HEK293 (cell line): ENCODE data around the gene CAT.

Experiments
- CTCF ChIA-PET: fragments of 350-600 bp; formaldehyde crosslinking; extraction: SDS; loops from one replicate; lab custom pipeline; 2021; ENCODE audit warnings: antibody characterized with exemption; lab: Yijun Ruan, JAX
- POLR2A ChIA-PET: fragments of 300-600 bp; formaldehyde crosslinking; extraction: SDS; loops from one replicate; lab custom pipeline; 2020; ENCODE audit warnings: antibody characterized with exemption, inconsistent platforms; lab: Yijun Ruan, JAX
- H3K27ac ChIP-seq: fragments of 200-500 bp; sonication (Bioruptor generic); 2 replicates; pipeline ENCODE4 v1.5.1; 2014; ENCODE audit warnings: low read depth, low read length, control low read depth, inconsistent platforms; ENCODE audit errors: extremely low read depth
- H3K36me3 ChIP-seq, 2 experiments: fragments of 200-500 bp in 1 of 2; sonication (Bioruptor generic) in 1 of 2; 1 replicate in 1 of 2; 2 replicates in 1 of 2; pipeline ENCODE4 v1.5.1; 2014 to 2017; ENCODE audit warnings: inconsistent platforms in 2 of 2, low read length in 2 of 2; ENCODE audit not compliant: control insufficient read depth in 2 of 2, insufficient read depth in 1 of 2
- H3K4me1 ChIP-seq: fragments of 200-500 bp; sonication (Bioruptor generic); 2 replicates; pipeline ENCODE4 v1.5.1; 2014; ENCODE audit warnings: mild to moderate bottlenecking, low read length, inconsistent platforms; ENCODE audit not compliant: control insufficient read depth, insufficient read depth
- H3K4me3 ChIP-seq: 2 replicates; pipeline ENCODE4 v1.5.1; 2011; ENCODE audit warnings: low read depth, mild to moderate bottlenecking, control low read depth, low read length, moderate library complexity
- H3K9me3 ChIP-seq: fragments of 200-500 bp; sonication (Bioruptor generic); 2 replicates; pipeline ENCODE4 v1.5.1; 2014; ENCODE audit warnings: low read depth, low read length, inconsistent platforms; ENCODE audit not compliant: control insufficient read depth, insufficient read depth
- GLIS1 ChIP-seq: fragments of 450-650 bp; formaldehyde crosslinking; IDR thresholded peaks from 2 replicates; pipeline ENCODE4 v1.5.1; 2016; ENCODE audit warnings: missing biosample characterization, missing genetic modification characterization
- KLF8 ChIP-seq: fragments of 450-650 bp; formaldehyde crosslinking; IDR thresholded peaks from 2 replicates; pipeline ENCODE4 v1.5.1; 2016; ENCODE audit warnings: missing biosample characterization, missing genetic modification characterization
- OVOL3 ChIP-seq: fragments of 450-650 bp; formaldehyde crosslinking; IDR thresholded peaks from 2 replicates; pipeline ENCODE4 v1.5.1; 2016; ENCODE audit warnings: missing biosample characterization, missing genetic modification characterization
- PATZ1 ChIP-seq: fragments of 450-650 bp; formaldehyde crosslinking; IDR thresholded peaks from 2 replicates; pipeline ENCODE4 v1.5.1; 2016; ENCODE audit warnings: missing biosample characterization, missing genetic modification characterization
- SP3 ChIP-seq: fragments of 450-650 bp; formaldehyde crosslinking; IDR thresholded peaks from 2 replicates; pipeline ENCODE4 v1.5.1; 2016; ENCODE audit warnings: missing biosample characterization, missing genetic modification characterization
- SP7 ChIP-seq: fragments of 450-650 bp; formaldehyde crosslinking; IDR thresholded peaks from 2 replicates; pipeline ENCODE4 v1.5.1; 2016; ENCODE audit warnings: missing biosample characterization, missing genetic modification characterization
- ZBTB11 ChIP-seq: fragments of 450-650 bp; formaldehyde crosslinking; conservative IDR thresholded peaks from 2 replicates; pipeline ENCODE4 v1.5.1; 2016; ENCODE audit warnings: low read depth, missing biosample characterization, missing genetic modification characterization
- ZBTB6 ChIP-seq: fragments of 450-650 bp; formaldehyde crosslinking; IDR thresholded peaks from 2 replicates; pipeline ENCODE4 v1.5.1; 2017; ENCODE audit warnings: missing biosample characterization, missing genetic modification characterization
- ZFHX2 ChIP-seq: fragments of 450-650 bp; formaldehyde crosslinking; conservative IDR thresholded peaks from 2 replicates; pipeline ENCODE4 v1.5.1; 2016; ENCODE audit warnings: missing biosample characterization, missing genetic modification characterization
- ZNF148 ChIP-seq: fragments of 450-650 bp; formaldehyde crosslinking; IDR thresholded peaks from 2 replicates; pipeline ENCODE4 v1.5.0; 2017; ENCODE audit warnings: missing biosample characterization, missing genetic modification characterization, borderline replicate concordance
- ZNF155 ChIP-seq: fragments of 450-650 bp; formaldehyde crosslinking; IDR thresholded peaks from 2 replicates; pipeline ENCODE4 v1.5.1; 2016; ENCODE audit warnings: missing biosample characterization, missing genetic modification characterization
- ZNF16 ChIP-seq: fragments of 450-650 bp; formaldehyde crosslinking; IDR thresholded peaks from 2 replicates; pipeline ENCODE4 v1.5.1; 2016; ENCODE audit warnings: low read depth, missing biosample characterization, missing genetic modification characterization
- ZNF214 ChIP-seq: fragments of 450-650 bp; formaldehyde crosslinking; IDR thresholded peaks from 2 replicates; pipeline ENCODE4 v1.5.1; 2017; ENCODE audit warnings: missing biosample characterization, mild to moderate bottlenecking, missing genetic modification characterization, borderline replicate concordance
- ZNF23 ChIP-seq: fragments of 450-650 bp; formaldehyde crosslinking; IDR thresholded peaks from 2 replicates; pipeline ENCODE4 v1.5.1; 2016; ENCODE audit warnings: missing biosample characterization, missing genetic modification characterization, borderline replicate concordance
- ZNF354C ChIP-seq: fragments of 450-650 bp; formaldehyde crosslinking; IDR thresholded peaks from 2 replicates; pipeline ENCODE4 v1.5.1; 2016; ENCODE audit warnings: missing biosample characterization, missing genetic modification characterization, low read depth, borderline replicate concordance
- ZNF362 ChIP-seq: fragments of 450-650 bp; formaldehyde crosslinking; IDR thresholded peaks from 2 replicates; pipeline ENCODE4 v1.5.1; 2016; ENCODE audit warnings: missing biosample characterization, missing genetic modification characterization
- ZNF37A ChIP-seq: fragments of 450-650 bp; IDR thresholded peaks from 2 replicates; pipeline ENCODE4 v1.5.1; 2018; ENCODE audit warnings: missing biosample characterization, missing genetic modification characterization
- ZNF530 ChIP-seq: fragments of 450-650 bp; formaldehyde crosslinking; IDR thresholded peaks from 2 replicates; pipeline ENCODE4 v1.5.1; 2016; ENCODE audit warnings: low read depth, missing biosample characterization, missing genetic modification characterization
- ZNF544 ChIP-seq: fragments of 450-650 bp; formaldehyde crosslinking; IDR thresholded peaks from 2 replicates; pipeline ENCODE4 v1.5.0; 2017; ENCODE audit warnings: missing biosample characterization, missing genetic modification characterization
- ZNF571 ChIP-seq: fragments of 450-650 bp; formaldehyde crosslinking; IDR thresholded peaks from 2 replicates; pipeline ENCODE4 v1.5.0; 2017; ENCODE audit warnings: missing biosample characterization, missing genetic modification characterization
- ZNF580 ChIP-seq: fragments of 450-650 bp; formaldehyde crosslinking; IDR thresholded peaks from 2 replicates; pipeline ENCODE4 v1.5.1; 2016; ENCODE audit warnings: missing biosample characterization, missing genetic modification characterization
- ZNF623 ChIP-seq: fragments of 450-650 bp; formaldehyde crosslinking; IDR thresholded peaks from 2 replicates; pipeline ENCODE4 v1.5.1; 2016; ENCODE audit warnings: missing biosample characterization, missing genetic modification characterization

CAT gene

GRCh38 chr11:34460278-34460677, 21.5 kb downstream of the CAT start:
- no peak overlapping the region for H3K27ac ChIP-seq
- H3K4me1 ChIP-seq, result no peaks in the 10 kb centered on the region
- no peaks in the 10 kb centered on the region for H3K9me3 ChIP-seq
- POLR2A ChIA-PET, result interaction anchor here (0.8 kb wide), 1 partner anchor 22 kb away, joined by 3 read pairs; the partner anchor contains the start of gene CAT
- CTCF ChIA-PET, result interaction anchor here (0.6 kb wide), 2 partner anchors 43 to 92 kb away, joined by 3 to 5 read pairs; no protein-coding TSS in a partner anchor
- no peak overlapping the region for H3K4me3 ChIP-seq
- TF ChIP-seq ZNF354C (tag by site-specific recombination) (no peak), ZNF23 (tag by site-specific recombination) (no peak), ZNF16 (tag by site-specific recombination) (no peak), ZFHX2 (tag by site-specific recombination) (no peak), ZNF580 (tag by site-specific recombination) (no peak), ZNF530 (tag by site-specific recombination) (no peak), ZNF148 (tag by site-specific recombination) (no peak), ZBTB11 (tag by site-specific recombination) (no peak), ZNF544 (tag by site-specific recombination) (no peak), OVOL3 (no peak), ZNF623 (no peak), ZBTB6 (tag by site-specific recombination) (no peak), ZNF155 (tag by site-specific recombination) (no peak), GLIS1 (no peak), ZNF362 (tag by site-specific recombination) (no peak), ZNF214 (no peak)
- TF ChIP-seq, all 188 proteins: peak for 0
- H3K36me3 ChIP-seq, result peaks cover 23 to 81% of the 10 kb centered on the region in 2 experiments

- Histone ChIP-seq H3K4me1 (no peaks in the 10 kb centered on the region), H3K4me3 (no peak overlapping the region), H3K9me3 (no peaks in the 10 kb centered on the region), H3K36me3 (peaks cover 22 to 84% of the 10 kb centered on the region in 2 experiments), H3K27ac (no peak overlapping the region)
- CTCF ChIA-PET, result no interaction called here
- POLR2A ChIA-PET, result no interaction called here
- TF ChIP-seq ZNF37A (tag by site-specific recombination), result no peak
- no peak for TF ChIP-seq SP7 (tag by site-specific recombination)
- TF ChIP-seq SP3, result no peak
- TF ChIP-seq PATZ1 (tag by site-specific recombination), result no peak
- no peak for TF ChIP-seq ZNF354C (tag by site-specific recombination)
- TF ChIP-seq ZNF148 (tag by site-specific recombination), result no peak
- no peak for TF ChIP-seq KLF8 (tag by site-specific recombination)
- TF ChIP-seq ZNF571 (tag by site-specific recombination), result no peak
- no peak for TF ChIP-seq ZNF16 (tag by site-specific recombination)
Observed at GRCh38 chr11:34461215-34461614, 22.5 kb downstream of the CAT start.
